22Rv1 (cell line): Measurements from ENCODE around the gene INSL3.

ENCODE experiments used
- H3K27ac ChIP-seq: fragments of 450-650 bp; 2 replicates; pipeline ENCODE4 v1.5.1; 2017
- ZFX ChIP-seq: fragments of 450-650 bp; IDR thresholded peaks from 2 replicates; pipeline ENCODE4 v1.6.1; 2017; ENCODE audit warnings: antibody characterized with exemption, borderline replicate concordance
- TF ChIP-seq, protein P1 (sequence below): fragments of 450-650 bp; IDR thresholded peaks from 2 replicates; pipeline ENCODE4 v1.5.1; 2017; ENCODE audit warnings: mild to moderate bottlenecking

The INSL3 gene

DNA sequence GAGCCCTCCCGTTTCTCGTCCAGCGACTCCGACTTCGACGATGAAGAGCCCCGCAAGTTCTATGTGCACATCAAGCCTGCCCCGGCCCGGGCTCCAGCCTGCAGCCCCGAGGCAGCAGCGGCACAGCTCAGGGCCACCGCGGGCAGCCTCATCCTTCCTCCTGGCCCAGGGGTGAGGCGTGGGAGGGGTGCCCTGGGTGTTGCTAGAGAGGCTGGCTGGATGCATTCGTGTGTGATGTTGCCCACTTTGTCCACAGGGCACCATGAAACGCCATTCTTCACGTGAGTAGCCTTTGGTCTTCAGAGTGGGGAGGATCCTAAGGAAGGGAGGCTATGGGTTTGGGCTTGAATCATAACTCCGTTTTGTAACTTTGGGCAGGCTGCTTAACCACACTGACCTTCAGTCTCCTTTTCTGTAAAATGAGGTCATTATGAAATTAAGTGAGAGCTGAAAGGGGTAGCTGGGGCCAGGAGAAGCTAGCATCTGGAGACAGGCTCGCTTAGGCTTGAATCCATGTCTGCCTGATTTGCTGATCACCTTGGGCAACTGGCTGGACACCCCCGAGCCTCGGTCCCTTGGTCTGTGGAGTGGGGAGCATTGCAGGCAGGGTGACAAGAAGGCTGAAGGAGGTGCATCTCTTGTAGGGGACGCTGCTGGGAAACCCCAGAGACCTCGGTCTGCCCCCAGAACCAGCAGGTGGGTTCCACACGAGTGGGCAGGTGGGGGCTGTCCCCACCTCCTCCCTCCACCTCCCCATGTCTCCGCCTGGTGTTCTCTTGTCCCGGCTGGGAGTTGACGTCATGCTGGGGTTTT is 45.1 kb downstream of the INSL3 start:
- TF ChIP-seq ZFX = no peak
- TF ChIP-seq, protein P1, sequence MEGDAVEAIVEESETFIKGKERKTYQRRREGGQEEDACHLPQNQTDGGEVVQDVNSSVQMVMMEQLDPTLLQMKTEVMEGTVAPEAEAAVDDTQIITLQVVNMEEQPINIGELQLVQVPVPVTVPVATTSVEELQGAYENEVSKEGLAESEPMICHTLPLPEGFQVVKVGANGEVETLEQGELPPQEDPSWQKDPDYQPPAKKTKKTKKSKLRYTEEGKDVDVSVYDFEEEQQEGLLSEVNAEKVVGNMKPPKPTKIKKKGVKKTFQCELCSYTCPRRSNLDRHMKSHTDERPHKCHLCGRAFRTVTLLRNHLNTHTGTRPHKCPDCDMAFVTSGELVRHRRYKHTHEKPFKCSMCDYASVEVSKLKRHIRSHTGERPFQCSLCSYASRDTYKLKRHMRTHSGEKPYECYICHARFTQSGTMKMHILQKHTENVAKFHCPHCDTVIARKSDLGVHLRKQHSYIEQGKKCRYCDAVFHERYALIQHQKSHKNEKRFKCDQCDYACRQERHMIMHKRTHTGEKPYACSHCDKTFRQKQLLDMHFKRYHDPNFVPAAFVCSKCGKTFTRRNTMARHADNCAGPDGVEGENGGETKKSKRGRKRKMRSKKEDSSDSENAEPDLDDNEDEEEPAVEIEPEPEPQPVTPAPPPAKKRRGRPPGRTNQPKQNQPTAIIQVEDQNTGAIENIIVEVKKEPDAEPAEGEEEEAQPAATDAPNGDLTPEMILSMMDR = no peak
- no peak overlapping the region for H3K27ac ChIP-seq

DNA sequence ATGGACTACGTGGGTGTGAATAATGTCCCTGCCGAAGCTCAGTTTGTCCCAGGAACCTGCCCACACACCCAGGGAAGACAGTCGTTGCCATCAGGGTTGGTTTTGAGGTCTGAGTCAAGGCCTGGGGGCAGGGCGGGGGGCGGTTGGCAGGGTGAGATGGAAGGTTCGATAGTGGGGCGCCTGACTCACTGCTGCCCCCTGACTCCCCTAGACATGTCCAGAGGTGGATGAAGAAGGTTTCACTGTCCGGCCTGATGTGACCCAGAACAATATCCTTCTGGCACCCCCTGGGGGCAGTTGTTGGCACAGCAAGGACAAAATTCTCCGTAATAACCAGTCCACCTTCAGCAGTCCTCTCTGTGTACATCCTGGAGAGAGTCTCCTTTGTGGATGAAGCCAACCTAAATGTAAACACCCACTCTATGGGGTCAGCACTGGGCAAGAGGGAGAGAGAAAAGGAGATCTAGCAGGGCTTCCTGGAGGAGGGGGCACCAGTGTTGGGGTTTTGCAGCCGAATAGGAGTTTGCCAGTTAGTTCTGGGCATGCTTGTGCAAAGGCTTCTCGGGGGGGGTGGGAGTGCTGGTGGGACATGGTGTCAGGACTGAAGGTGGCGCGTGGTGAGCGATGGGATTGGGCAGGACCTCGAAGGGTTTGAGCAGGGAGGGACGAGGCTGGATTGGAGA is 45.9 kb downstream of the INSL3 start:
- no peak for TF ChIP-seq ZFX
- TF ChIP-seq, protein P1 = peak; percentile 69
- no peak overlapping the region for H3K27ac ChIP-seq

DNA sequence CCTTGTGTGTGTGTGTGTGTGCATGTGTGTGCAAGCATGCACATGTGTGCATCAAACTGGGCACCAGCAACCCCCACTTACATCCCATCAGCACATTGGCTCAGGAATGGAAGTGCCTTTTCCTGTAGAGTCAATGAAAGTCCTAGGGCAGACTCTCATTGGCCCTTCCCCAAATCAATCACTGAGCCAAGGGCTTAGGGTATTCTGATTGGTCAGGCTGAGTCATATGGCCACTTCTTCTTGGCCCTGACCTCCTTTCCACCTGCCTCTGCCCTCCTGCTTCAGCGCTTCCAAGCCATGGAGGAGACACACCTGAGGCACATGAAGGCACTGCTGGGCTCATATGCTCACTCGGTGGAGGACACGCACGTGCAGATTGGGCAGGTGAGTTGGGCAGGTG is 49.1 kb downstream of the INSL3 start:
- TF ChIP-seq, protein P1 = no peak
- TF ChIP-seq ZFX = no peak
- no peak overlapping the region for H3K27ac ChIP-seq

DNA sequence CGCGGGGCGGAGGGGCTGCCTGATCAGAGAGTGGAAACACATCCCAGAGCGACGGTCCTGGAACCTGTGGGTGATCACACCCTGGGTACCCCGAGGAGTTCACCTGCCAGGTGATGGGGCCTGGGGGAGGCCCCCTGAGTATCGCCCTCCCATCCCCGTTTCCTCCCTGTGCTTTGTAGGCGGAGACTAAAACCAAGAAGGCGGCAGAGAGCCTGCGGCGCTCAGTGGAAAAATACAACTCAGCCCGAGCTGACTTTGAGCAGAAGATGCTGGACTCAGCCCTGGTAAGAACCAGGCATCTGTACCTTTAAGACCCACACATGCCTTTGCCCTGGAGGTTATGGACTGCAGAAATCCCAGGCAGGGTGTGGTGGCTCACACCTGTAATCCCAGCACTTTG is 50.7 kb downstream of the INSL3 start:
- no peak overlapping the region for H3K27ac ChIP-seq
- TF ChIP-seq, protein P1 = no peak
- TF ChIP-seq ZFX = no peak

DNA sequence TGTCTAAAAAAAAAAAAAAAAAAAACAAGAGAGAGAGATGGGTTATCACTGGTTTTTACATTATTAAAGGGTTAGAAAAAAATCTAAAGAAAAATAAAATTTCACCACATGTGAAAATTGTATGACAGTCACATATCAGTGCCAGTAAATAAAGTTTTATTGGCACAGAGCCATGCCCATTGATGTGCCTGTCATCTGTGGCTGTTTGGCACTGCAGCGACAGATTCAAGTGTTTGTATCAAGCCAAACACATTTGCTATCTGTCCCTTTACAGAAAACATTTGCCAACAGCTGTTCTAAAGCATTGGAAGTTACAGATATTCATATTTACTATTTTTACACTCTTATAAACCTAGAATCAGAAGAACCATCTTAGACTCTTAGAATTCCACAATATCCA is 53.8 kb downstream of the INSL3 start:
- no peak overlapping the region for H3K27ac ChIP-seq
- TF ChIP-seq ZFX = no peak
- TF ChIP-seq, protein P1 = no peak

DNA sequence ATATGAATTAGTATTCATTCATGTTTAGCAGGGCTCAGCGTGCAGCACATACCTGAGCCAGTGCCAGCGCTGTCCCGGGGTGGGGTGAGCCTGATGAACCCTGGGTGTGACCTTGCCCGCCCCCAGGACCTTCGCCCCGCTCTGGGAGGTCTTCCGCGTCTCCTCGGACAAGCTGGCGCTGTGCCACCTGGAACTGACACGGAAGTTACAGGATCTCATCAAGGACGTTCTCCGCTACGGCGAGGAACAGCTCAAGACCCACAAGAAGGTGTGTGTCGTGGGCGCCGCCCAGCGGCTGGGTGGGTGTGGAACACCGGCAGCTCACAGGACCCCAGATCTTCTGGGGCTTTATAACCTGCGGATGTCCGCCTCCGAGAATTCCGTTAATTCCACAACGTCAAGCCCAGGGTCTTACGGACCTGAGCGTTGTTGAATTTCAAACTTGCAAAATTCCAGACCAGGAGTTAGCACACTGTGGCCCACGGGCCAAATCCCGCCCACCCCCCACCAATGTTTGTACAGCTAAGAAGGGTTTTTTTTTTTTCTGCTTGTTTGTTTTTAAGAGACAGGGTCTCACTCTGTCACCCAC is 54.7 kb downstream of the INSL3 start:
- TF ChIP-seq, protein P1 = peak; percentile 98
- TF ChIP-seq ZFX = no peak
- peak overlapping the region; percentile 67 for H3K27ac ChIP-seq
